Measurements from ENCODE around the gene ENTPD6. TPM values are rescaled to one million over a fixed set of nuclear protein-coding genes. Genes with fewer than 3 reads are reported as not detected.

The ENTPD6 gene
- total and polyA plus RNA-seq, 2 of the 4 experiments (the other 2 are of a cell fraction), result 61.1 to 98.6 TPM

DNA sequence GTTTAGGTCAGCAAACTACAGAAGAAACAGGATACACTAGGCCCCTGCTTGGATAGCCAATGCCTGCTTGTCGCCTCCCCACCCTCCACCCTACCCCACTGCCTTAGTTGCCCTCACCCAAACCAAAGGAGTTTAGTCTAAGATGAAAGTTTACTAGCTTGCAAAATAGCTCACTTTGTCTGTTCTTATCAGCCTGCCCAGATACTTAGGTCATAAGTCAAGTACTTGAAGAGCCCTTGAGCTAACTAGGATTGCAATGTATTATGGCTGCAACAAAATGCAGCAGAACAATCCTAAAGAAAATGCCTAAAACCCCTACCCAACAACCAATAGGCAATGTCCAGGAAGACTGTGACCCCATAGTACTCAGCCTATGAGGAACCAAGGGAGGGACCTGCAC lies 7.3 kb upstream of the ENTPD6 start:
- Histone ChIP-seq H4K8ac (ENCODE audit: low read depth in 2 of 2, low read length in 2 of 2) (no peak overlapping the region), H4K91ac (ENCODE audit: insufficient read depth, low read depth, low read length) (no peak overlapping the region), H3K27me3 (ENCODE audit: control insufficient read depth, insufficient read depth, low read length) (peaks cover 32% of the 10 kb centered on the region), H2AK5ac (ENCODE audit: low read depth, low read length) (no peak overlapping the region), H3K4ac (ENCODE audit: low read depth, low read length) (no peak overlapping the region), H2BK20ac (ENCODE audit: low read depth, low read length) (no peak overlapping the region), H3K79me1 (ENCODE audit: low read depth in 1 of 2, low read length in 2 of 2) (no peaks in the 10 kb centered on the region), H2BK15ac (ENCODE audit: low read depth, low read length) (no peak overlapping the region), H2AFZ (replicated peaks; ENCODE audit: low read length, poor library complexity) (no peak overlapping the region), H3K14ac (replicated peaks; ENCODE audit: low read depth, low read length) (no peak overlapping the region), H3K9me3 (ENCODE audit: control insufficient read depth, insufficient read depth, low read length) (peaks cover 6% of the 10 kb centered on the region; the same call in 1 of the 2 replicates), H2BK5ac (ENCODE audit: low read depth, low read length, poor library complexity, severe bottlenecking) (no peak overlapping the region), H2AK9ac (replicated peaks; ENCODE audit: low read depth, low read length, poor library complexity) (no peak overlapping the region), H3K27ac (ENCODE audit: insufficient read depth, low read length) (no peak overlapping the region), H4K5ac (ENCODE audit: low read depth, low read length) (no peak overlapping the region), H3K56ac (ENCODE audit: extremely low read depth, insufficient read depth, low read length) (no peak overlapping the region), H4K20me1 (ENCODE audit: insufficient read depth, low read length) (no peaks in the 10 kb centered on the region), H3K4me1 (ENCODE audit: control insufficient read depth, insufficient read depth, low read length) (no peaks in the 10 kb centered on the region), H3K23ac (ENCODE audit: low read depth, low read length) (no peak overlapping the region), H3K9me1 (ENCODE audit: insufficient read depth, low read length) (no peaks in the 10 kb centered on the region), H2BK120ac (ENCODE audit: low read depth, low read length) (no peak overlapping the region), H3K18ac (ENCODE audit: low read depth, low read length) (no peak overlapping the region), H3K4me3 (ENCODE audit: insufficient read depth, low read depth, low read length) (no peak overlapping the region), H3K36me3 (ENCODE audit: control insufficient read depth, insufficient read depth, low read length) (no peaks in the 10 kb centered on the region), H3K9ac (ENCODE audit: low read depth, low read length) (no peak overlapping the region), H3K4me2 (ENCODE audit: low read depth, low read length) (no peak overlapping the region)
- no CpG with 5 or more reads among the region's 1 CpG for WGBS, 2 experiments (ENCODE audit: extremely low coverage in 2 of 2, insufficient read length in 1 of 2)
- ChIA-PET CTCF (no interaction called here), POLR2A (ENCODE audit: unreplicated experiment) (no interaction called here)
- TF ChIP-seq USF2 (IDR thresholded peaks at IDR 0.05; ENCODE audit: low read depth, low read length), result no peak
- no peak for TF ChIP-seq CEBPB (IDR thresholded peaks at IDR 0.05; ENCODE audit: low read depth, low read length)
- TF ChIP-seq CHD1 (IDR thresholded peaks at IDR 0.05; ENCODE audit: low read depth, low read length), result no peak
- no peak for TF ChIP-seq MAFK (IDR thresholded peaks at IDR 0.05; ENCODE audit: low read depth, low read length)
- TF ChIP-seq SMC3 (IDR thresholded peaks at IDR 0.05; ENCODE audit: low read depth, low read length), result no peak
- no peak for TF ChIP-seq MAZ (IDR thresholded peaks at IDR 0.05; ENCODE audit: borderline replicate concordance, low read depth, low read length)
- TF ChIP-seq RCOR1 (IDR thresholded peaks at IDR 0.05; ENCODE audit: insufficient replicate concordance, low read length), result no peak
- in situ Hi-C loops (cut with MboI; ENCODE audit: low sequenced_read_pairs) (no loop called here), intact Hi-C loops (cut with micrococcal nuclease) (no loop called here), dilution Hi-C loops (cut with HindIII; ENCODE audit: low sequenced_read_pairs, unreplicated experiment) (no loop called here)
- ATAC-seq (ENCODE audit: low read depth) (no peak), DNase-seq (no peak)
- BruUV-seq (replicated peaks), result no TSS peak

Measured in IMR-90 (cell line).